HG03139 (cell line): ENCODE results near the gene AGBL4.

Experiments
- ATAC-seq: cut with Tn5 transposase; IDR thresholded peaks from one replicate; pipeline ENCODE4 v1.9.1; 2021; ENCODE audit not compliant: unreplicated experiment

The AGBL4 gene

DNA sequence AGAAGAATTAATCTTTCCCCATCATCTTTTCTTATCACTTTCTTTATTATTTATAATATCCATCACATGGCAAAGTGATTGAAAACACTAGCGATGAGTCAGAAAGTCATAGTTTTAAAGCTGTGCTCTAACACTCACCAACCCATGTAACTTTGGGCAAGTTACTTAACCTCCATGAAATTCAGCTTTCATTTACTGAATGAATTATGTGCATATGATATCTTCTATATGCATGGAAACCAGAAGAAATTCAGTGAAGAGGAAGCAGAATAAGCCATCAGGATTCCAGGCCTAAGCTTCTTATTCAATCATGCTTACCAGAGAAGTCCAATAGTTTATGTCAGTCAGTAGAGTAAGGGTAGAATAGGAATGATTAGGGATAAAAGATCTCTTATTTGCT is 300.1 kb downstream of the AGBL4 start:
- ATAC-seq: no peak

DNA sequence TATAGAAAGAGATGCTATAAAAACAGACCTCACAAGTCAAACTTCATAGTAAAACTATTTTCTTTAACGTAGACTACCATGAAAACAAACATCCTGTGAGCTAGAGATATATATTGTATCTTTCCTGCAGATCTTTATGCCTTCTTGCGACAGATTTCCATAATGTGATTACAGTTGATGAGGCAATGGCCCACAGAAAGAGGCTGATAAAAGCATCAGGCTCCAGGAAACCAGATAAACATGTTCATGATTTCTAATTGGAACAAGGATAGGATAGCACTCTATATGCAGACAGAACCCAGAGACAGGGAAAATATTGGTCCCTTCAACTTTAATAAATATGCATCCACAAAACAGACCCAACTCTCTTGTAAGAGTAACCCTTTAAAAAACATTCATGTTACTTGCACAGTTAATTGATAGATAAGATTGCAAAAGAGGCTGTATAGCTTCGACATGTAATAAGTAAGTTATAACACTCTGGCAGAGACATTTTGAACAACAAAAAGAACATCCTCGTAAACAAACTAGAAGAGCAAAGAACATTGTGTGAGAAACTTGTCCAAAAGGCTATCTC is 329.4 kb downstream of the AGBL4 start:
- no peak for ATAC-seq

DNA sequence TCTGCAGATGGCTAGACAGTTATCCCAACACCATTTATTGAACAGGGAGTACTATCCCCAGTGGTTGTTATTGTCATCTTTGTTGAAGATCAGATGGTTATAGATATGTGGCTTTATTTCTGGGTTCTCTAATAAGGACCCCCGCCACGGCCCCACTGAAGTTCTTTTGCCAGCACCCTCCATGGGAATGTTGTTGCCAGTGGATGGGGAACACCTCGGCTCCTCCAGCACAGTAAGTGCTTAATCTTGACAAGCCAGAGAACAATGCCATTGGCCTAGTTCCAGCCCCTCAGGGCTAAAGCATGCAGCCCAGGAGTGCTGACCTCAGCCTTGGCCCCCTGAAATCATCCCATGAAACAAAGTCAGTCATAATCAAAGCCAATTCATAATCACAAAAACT is 337.6 kb downstream of the AGBL4 start:
- no peak for ATAC-seq

DNA sequence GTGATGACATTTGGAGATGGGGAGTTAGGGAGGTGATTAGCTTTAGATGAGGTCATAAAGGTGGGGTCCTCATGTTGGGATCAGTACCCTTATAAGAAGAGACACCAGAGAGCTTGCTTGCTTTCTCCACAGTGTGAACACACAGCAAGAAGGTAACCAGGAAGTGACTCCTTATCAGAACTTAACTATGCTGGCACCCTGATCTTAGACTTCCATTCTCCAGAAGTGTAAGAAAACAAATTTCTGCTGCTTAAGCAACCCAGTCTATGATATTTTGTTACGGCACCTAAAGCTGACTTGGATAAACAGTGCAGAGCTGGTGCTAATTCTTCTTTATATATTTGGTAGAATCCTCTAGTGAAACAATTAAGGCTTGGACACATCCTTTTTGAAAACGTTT is 346.0 kb downstream of the AGBL4 start:
- ATAC-seq: no peak

DNA sequence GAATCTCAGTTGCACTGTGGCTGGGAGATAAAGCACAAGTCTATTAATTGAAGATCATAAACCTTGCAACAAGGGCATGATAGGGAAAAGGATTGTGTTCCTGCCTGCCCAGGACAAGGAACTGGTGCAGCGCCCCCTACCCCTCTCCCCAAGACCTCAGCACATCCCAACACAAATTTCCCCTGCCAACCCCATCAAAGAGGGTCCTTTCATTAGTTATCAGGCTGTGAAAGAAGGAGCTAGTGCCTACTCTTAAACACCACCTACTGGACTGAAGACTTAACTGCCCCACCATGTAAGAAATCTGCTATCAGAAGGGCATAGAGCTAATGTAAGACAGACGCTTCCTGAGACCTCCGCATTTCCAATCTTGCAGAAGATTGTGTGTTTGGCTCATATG is 372.6 kb downstream of the AGBL4 start:
- no peak for ATAC-seq

DNA sequence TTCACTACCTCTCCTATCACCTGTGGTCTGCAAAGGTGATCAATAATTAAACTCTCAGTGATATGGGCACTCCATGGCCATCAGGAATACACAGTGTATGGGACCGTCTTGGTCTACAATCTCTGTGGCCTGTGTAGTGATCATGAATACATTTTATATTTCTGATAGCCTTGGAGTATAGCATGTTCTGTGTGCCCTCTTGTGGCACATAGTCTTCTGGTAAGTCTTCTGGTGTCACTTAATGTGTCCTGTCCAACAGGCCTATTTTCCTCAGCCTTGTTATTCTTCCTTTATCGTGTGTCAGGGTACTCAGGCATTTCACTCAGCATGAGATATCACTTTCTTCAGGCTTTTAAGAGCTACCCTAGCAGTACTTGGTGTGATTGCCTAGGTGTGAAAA is 393.6 kb downstream of the AGBL4 start:
- no peak for ATAC-seq

DNA sequence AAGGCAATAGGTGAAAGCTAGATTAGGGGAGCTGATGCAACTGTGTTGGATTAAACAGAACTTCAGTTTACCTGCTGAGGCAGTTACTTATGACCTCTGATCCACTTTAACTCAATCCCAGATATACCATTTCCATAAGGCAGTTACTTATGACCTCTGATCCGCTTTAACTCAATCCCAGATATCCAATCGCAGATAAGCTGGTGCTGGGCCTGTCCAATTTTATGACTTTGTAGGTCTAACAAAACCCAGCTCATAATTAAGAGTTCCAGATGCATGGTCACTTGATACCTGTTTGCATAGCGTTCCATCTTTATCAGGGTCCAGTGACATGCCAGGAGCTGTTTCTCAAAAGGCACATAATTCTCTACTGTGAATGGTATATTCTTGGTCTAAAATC is 396.0 kb downstream of the AGBL4 start:
- no peak for ATAC-seq

DNA sequence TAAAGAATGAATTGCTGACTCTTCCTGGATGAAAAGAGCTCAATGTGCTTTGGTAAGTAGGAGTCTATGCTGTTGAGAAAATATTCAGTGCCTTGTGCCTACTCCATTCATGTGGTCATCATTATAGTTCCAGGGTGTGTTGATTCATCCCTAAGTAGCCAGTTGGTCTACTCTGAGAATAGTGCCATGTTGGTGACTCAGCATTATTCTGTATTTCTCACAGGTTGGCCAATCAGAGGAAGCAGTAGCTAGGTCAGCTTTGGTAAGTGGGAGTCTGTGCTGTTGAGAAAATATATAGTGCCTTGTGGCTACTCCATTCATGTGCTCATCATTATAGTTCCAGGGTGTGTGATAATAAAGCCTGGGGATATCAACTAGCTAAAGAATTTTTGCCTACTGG is 397.3 kb downstream of the AGBL4 start:
- ATAC-seq: no peak

DNA sequence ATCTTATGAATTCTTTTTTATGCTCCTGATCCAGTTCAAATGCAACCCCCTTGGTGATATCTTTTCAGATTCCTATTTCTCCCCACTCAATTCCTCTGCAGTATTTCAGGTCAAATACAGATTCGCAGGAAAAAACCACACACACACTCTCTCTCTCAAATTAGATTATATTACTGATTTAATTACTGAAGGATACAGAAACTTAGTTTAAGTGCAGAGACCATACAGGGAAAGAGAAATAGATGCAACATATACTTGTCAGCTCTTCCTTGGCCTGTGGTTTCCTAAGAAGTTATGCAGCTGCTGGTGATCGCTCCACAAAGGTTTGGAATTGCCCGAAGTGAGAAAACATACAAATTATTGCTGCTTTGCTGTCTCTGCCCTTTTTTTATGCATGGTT is 400.9 kb downstream of the AGBL4 start:
- ATAC-seq: no peak

DNA sequence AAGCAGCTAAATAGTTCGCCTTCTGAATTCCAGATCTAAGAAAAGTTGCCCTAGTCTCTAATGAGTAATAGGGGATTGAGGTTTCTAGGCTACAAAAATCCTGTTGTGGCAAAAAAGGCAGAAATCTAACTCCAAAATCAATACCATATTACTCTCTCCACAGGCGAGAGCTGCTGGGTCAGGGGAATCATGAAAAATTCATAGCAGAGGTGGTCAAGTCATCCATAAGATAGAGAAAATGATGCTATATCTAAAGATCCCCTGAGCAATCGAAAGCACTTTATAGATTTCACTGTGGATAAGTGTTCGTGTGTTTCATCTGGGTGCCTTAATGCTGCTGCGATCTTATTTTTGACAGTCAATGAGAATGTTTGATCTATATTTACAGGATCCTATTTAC is 417.7 kb downstream of the AGBL4 start:
- no peak for ATAC-seq

DNA sequence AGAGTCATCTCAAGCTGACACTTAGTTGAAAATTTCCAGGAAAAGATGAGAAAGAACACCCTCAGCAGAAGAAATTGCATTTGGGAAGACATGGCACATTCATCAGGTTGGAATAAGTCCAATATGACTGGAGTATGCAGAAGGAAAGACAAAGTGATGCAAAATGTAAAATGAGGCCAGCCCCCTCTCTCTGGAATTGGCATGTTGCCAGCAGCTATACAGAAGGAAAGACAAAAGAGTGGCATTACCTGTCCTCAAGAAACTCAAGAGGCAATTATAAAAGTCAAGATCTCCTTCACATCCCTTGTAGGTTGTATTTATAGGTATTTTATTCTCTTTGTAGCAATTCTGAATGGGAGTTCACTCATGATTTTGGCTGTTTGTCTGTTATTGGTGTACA is 426.3 kb downstream of the AGBL4 start:
- no peak for ATAC-seq

DNA sequence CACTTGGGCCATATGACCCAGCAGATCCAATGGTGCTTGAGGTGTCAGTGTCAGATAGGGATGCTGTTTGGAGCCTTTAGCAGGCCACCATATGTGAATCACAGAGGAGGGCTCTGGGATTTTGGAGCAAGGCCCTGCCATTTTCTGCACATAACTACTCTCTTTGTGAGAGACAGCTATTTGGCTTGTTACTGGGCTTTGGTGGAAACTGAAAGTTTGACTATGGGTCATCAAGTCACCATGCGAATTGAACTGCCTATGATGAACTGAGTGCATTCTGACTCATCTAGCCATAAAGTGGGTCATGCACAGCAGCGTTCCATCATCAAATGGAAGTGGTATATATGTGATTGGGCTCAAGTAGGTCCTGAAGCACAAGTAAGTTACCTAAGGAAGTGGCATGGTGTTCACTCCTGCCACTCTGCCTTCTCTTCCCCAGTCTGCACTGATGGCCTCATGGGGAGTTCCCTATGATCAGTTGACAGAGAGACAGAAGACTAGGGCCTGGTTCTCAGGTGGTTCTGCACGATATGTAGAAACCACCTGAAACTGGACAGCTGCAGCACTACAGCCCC is 447.3 kb downstream of the AGBL4 start:
- no peak for ATAC-seq

DNA sequence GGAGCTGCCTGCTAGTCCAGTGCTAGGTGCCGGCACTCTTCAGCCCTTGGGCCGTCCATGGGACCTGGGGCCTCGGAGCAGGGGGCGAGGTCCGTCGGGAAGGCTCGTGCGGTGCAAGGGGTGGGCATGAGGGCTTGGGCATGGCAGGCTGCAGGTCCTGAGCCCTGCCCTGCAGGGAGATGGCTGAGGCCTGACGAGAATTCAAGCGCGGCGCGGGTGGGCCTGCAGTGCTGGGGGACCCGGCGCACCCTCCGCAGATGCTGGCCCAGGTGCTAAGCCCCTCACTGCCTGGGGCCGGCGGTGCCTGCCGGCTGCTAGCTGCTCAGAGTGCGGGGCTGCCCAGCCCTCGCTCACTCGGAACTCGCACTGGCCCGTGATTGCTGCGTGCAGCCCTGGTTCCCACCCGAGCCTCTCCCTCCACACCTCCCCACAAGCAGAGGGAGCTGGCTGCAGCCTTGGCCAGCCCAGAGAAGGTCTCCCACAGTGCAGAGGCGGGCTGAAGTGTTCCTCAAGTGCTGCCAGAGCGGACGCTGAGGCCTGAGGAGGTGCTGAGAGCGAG is 467.0 kb downstream of the AGBL4 start:
- ATAC-seq: no peak

DNA sequence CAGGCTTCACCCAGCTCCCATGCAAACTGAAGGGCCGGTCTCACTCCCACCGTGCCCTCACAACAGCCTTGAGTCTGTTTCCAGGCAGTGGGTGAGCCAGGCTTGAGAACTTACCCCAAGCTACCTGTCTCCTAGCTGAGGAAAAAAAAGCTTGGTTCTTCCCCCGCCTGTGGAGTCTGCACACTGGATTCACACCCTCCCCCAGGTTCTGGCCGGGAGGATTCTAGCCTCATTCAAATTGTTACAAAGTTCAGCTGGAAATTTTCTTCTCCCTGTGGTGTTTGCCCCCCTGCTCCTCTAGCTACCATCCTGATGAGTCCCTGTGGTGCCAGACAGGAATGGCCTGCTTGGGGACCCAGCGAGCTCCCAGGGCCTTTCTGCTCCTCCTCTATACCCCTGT is 471.7 kb downstream of the AGBL4 start:
- no peak for ATAC-seq

DNA sequence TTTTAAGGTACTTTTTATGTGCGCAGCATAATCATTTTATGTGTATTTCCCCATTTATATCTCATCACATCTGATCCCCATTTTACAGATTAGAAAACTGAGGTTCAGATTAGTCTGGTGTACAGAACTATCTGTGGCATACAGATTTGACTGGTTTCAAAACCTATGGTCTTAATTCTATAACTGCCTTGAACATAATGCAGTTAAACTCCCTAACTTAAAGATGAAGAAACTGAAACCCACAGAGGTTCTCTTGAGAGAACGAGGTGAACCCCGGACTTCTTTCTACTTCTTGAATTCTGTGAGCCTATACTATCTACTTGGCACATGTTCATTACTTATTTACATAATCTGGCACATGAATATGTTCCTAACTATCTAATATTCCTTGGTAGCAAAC is 479.1 kb downstream of the AGBL4 start:
- no peak for ATAC-seq

DNA sequence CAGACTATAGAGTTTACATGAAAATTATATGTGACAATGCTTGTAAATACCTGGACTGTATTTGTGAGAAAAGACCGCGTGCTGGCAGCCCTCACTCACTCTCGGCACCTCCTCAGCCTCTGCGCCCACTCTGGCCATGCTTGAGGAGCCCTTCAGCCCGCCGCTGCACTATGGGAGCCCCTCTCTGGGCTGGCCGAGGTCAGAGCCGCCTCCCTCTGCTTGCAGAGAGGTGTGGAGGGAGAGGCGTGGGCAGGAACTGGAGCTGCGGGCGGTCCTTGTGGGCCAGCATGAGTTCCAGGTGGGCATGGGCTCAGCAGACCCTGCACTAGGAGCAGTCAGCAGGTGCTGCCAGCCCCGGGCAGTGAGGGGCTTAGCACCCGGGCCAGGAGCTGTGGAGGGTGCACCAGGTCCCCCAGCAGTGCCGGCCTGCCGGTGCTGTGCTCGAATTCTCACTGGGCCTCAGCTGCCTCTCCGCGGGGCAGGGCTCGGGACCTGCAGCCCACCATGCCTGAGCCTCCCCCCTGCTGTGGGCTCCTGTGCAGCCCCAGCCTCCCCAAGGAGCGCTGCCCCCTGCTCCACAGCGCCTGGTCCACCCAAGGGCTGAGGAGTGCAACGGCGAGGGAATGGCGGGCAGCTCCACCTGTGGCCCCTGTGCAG is 482.5 kb downstream of the AGBL4 start:
- no peak for ATAC-seq

DNA sequence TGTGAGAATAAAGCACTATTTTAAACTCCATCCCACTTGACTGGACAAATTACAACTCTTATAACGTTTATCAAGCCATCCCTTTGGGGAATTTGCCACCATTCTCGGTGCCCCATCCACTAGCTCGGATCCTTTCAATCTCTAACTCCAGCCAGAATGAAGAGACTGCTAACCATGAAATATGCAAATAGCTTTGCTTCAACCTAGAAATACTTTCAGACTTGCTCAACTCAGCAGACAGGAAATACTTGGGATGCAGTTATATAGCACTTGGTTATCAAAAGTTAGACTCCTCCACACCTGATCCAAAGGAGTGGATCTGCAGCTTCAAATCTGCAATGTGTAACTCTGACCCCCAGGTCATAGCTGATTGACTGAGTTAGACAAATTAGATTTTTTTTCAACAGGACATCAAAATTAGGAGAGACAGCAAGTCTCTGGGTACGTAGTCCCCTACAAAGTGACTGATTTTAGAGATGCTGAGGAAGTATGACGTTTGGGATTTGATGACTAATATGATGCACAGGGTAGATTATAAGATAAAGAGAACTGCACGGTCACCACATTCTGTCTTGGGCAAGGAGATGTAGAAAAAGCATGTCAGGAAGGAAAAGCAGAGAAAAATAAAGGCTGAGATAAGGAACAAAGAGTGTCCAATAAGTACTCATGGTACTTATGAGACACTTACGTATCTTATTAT is 496.0 kb downstream of the AGBL4 start:
- no peak for ATAC-seq

DNA sequence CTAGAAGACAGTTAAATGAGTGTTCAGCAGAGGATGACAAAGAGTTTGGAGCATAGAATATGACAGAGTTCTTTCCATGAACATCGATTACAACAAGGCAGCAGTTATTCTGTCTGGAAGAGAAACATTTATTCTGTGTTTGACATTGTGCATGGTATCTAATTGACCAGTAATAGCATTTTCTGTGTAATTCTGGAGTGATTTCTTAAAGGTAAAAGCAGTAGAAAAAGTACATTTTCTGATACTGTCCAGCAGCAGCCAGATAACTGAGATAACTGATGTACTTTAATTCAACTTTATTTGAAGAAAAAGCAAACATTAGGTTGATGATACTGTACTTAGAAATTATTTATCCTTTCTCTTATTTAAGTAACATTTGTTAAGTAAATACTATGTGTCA is 497.1 kb downstream of the AGBL4 start:
- no peak for ATAC-seq

DNA sequence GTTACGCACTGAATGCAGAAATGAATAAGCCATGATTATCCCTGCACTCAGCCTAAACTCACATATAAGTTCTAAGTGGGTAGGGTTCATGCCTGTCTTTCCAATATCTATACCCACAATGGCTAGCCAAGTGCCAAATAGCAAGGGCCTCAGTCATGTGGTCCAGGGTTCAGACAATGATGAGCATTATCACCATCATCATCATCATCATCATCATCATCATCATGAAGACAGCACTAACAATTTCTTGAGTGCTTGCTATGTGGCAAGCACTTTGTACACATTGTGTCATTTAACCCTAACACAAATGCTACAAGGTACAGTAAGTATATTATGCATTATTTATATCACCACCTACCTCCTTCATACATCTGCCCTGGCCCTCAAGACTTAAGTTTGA is 500.0 kb downstream of the AGBL4 start:
- no peak for ATAC-seq

DNA sequence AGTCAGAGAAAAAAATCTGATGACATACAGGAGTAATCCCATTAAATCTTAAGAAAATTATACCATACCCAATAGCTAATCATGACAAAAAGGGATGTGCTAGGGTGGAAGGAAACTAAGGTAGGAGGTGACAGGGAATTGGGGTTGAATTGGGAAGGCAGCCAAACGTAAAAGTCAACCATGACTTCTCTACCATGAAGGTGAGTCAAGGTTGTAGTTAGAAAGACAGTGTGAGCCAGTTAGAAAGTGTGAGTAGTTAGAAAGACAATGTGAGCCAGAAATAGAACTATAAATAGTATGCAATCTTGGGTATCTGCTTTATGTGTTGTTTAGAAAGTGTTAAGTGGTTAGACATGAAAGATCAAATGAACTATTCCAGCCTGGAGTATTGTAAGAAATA is 556.8 kb downstream of the AGBL4 start:
- ATAC-seq: no peak

DNA sequence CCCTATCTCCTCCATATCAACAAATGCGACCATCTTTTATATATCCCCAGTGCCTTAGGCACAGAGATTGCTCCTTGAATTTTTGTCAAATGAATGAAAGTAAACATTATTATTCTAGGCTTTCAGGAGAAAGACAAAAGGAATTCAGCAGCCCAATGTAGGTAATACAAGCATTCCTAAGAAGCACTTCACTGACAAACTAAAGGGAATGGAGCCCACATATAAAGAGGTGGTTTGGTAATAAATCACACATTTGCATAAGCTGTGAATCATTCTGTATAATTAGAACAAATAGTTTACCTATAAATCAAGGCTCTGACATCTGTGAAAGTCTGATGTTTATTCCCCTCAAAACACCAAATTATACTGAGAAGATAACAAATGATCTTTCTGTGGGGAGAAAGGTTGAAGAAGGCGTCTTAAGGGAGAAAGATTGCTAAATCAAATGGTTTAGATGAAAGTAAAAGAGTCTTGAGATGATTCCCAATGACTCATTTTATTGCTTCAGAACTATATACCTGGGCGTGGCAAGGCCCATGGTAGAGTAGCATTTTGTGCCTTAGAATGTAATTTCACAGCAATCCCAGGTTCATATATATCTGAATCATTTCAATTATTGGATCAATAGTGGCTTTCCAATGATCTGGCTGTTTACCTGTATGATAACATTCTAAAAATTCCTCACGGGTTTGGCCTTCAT is 558.1 kb downstream of the AGBL4 start:
- ATAC-seq: no peak
